Measurements from ENCODE around the gene WDR35. TPM values are rescaled to one million over a fixed set of nuclear protein-coding genes. Genes with fewer than 3 reads are reported as not detected.

WDR35 gene
- total and polyA plus RNA-seq, 4 donors: 0.97 to 3.8 (median 1.6) TPM

DNA sequence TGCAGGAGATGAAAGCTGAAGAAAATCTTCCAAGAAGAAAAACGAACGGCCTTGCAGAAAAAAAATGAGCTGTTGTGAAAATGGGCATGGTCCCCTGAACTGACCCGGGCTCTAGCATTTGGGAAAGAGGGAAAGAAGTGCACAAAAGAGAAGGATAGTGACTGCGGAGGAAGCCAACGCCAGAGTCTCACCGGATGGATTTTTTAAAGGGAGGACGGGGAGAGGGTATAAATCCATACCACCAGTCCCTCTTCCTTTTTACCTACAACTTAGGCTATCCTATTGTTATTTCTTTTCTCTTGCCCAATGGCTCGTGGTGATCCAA, 601 bp downstream of the WDR35 start:
- no peak for DNase-seq (ENCODE audit: low spot score)
- Histone ChIP-seq H3K9ac (ENCODE audit: low read depth in 1 of 2, low read length in 2 of 2) (no peak overlapping the region), H3K27me3 (ENCODE audit: control insufficient read depth in 4 of 4, insufficient read depth in 4 of 4, low read length in 3 of 4) (peaks cover 0 to 4% (median 0%) of the 10 kb centered on the region in 4 donors), H3K9me3 (ENCODE audit: control insufficient read depth in 4 of 4, low read length in 3 of 4) (no peaks in the 10 kb centered on the region), H3K27ac (ENCODE audit: low read depth in 1 of 2, low read length in 2 of 2) (no peak overlapping the region), H3K4me3 (ENCODE audit: low read depth in 1 of 3, low read length in 3 of 3) (peak overlapping the region; percentile 60 to 94 (median 94)), H3K36me3 (ENCODE audit: control insufficient read depth in 4 of 4, insufficient read depth in 3 of 4, low read depth in 1 of 4, low read length in 3 of 4) (no peaks in the 10 kb centered on the region), H3K4me1 (ENCODE audit: control insufficient read depth in 4 of 4, insufficient read depth in 4 of 4, low read length in 3 of 4) (peaks cover 4 to 16% (median 12%) of the 10 kb centered on the region in 4 donors)
- 13% methylated on average over 8 of the region's 8 CpGs for WGBS
- TF ChIP-seq, protein P1, sequence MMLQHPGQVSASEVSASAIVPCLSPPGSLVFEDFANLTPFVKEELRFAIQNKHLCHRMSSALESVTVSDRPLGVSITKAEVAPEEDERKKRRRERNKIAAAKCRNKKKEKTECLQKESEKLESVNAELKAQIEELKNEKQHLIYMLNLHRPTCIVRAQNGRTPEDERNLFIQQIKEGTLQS (IDR thresholded peaks at IDR 0.05): no peak
- TF ChIP-seq FOXA2 (IDR thresholded peaks at IDR 0.05) (no peak), YY1 (IDR thresholded peaks at IDR 0.05) (no peak), JUND (IDR thresholded peaks at IDR 0.05) (no peak), NR2F2 (IDR thresholded peaks at IDR 0.05) (no peak), SP1 (IDR thresholded peaks at IDR 0.05) (no peak), EGR1 (IDR thresholded peaks at IDR 0.05; ENCODE audit: low read depth in 2 of 2) (no peak), HNF4A (conservative IDR thresholded peaks at IDR 0.05) (no peak), TAF1 (conservative IDR thresholded peaks at IDR 0.05) (no peak), GABPA (IDR thresholded peaks at IDR 0.05 in 1 of 2, conservative IDR thresholded peaks at IDR 0.05 in 1 of 2) (no peak), FOXA1 (IDR thresholded peaks at IDR 0.05) (no peak), HNF4G (IDR thresholded peaks at IDR 0.05) (no peak), RAD21 (IDR thresholded peaks at IDR 0.05) (no peak), RXRA (IDR thresholded peaks at IDR 0.05) (no peak)
- TF ChIP-seq, protein P2, sequence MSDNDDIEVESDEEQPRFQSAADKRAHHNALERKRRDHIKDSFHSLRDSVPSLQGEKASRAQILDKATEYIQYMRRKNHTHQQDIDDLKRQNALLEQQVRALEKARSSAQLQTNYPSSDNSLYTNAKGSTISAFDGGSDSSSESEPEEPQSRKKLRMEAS (IDR thresholded peaks at IDR 0.05): no peak
- TF ChIP-seq, protein P3, sequence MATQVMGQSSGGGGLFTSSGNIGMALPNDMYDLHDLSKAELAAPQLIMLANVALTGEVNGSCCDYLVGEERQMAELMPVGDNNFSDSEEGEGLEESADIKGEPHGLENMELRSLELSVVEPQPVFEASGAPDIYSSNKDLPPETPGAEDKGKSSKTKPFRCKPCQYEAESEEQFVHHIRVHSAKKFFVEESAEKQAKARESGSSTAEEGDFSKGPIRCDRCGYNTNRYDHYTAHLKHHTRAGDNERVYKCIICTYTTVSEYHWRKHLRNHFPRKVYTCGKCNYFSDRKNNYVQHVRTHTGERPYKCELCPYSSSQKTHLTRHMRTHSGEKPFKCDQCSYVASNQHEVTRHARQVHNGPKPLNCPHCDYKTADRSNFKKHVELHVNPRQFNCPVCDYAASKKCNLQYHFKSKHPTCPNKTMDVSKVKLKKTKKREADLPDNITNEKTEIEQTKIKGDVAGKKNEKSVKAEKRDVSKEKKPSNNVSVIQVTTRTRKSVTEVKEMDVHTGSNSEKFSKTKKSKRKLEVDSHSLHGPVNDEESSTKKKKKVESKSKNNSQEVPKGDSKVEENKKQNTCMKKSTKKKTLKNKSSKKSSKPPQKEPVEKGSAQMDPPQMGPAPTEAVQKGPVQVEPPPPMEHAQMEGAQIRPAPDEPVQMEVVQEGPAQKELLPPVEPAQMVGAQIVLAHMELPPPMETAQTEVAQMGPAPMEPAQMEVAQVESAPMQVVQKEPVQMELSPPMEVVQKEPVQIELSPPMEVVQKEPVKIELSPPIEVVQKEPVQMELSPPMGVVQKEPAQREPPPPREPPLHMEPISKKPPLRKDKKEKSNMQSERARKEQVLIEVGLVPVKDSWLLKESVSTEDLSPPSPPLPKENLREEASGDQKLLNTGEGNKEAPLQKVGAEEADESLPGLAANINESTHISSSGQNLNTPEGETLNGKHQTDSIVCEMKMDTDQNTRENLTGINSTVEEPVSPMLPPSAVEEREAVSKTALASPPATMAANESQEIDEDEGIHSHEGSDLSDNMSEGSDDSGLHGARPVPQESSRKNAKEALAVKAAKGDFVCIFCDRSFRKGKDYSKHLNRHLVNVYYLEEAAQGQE (IDR thresholded peaks at IDR 0.05): no peak
- TF ChIP-seq, protein P4, sequence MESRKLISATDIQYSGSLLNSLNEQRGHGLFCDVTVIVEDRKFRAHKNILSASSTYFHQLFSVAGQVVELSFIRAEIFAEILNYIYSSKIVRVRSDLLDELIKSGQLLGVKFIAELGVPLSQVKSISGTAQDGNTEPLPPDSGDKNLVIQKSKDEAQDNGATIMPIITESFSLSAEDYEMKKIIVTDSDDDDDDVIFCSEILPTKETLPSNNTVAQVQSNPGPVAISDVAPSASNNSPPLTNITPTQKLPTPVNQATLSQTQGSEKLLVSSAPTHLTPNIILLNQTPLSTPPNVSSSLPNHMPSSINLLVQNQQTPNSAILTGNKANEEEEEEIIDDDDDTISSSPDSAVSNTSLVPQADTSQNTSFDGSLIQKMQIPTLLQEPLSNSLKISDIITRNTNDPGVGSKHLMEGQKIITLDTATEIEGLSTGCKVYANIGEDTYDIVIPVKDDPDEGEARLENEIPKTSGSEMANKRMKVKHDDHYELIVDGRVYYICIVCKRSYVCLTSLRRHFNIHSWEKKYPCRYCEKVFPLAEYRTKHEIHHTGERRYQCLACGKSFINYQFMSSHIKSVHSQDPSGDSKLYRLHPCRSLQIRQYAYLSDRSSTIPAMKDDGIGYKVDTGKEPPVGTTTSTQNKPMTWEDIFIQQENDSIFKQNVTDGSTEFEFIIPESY (IDR thresholded peaks at IDR 0.05): no peak
- TF ChIP-seq, protein P5, sequence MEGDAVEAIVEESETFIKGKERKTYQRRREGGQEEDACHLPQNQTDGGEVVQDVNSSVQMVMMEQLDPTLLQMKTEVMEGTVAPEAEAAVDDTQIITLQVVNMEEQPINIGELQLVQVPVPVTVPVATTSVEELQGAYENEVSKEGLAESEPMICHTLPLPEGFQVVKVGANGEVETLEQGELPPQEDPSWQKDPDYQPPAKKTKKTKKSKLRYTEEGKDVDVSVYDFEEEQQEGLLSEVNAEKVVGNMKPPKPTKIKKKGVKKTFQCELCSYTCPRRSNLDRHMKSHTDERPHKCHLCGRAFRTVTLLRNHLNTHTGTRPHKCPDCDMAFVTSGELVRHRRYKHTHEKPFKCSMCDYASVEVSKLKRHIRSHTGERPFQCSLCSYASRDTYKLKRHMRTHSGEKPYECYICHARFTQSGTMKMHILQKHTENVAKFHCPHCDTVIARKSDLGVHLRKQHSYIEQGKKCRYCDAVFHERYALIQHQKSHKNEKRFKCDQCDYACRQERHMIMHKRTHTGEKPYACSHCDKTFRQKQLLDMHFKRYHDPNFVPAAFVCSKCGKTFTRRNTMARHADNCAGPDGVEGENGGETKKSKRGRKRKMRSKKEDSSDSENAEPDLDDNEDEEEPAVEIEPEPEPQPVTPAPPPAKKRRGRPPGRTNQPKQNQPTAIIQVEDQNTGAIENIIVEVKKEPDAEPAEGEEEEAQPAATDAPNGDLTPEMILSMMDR (IDR thresholded peaks at IDR 0.05; ENCODE audit: low read depth, low read length, missing input control): no peak
